ENCODE data around the gene MYOZ2.

DNA sequence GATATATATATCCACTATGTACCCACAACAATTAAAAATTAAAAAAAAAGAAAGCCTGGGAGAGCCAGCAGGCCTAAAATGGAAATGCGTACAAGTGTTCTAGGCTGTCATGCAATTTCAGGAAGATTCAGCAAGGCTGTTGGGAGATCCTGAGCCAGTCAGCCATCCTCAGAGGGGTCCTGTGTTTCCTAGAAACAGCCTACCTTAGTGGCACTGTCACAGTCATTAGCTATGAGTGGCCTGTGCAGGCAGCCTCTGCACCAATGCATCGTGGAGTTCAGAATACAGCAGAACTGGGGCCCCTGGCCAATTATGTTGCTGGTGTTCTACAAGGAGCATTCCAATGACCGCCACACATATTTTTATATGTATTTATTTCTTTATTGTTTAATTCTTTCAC lies 55.9 kb downstream of the MYOZ2 start:
- no peak for TF ChIP-seq POLR2A (IDR thresholded peaks at IDR 0.05)
- TF ChIP-seq, protein P1, sequence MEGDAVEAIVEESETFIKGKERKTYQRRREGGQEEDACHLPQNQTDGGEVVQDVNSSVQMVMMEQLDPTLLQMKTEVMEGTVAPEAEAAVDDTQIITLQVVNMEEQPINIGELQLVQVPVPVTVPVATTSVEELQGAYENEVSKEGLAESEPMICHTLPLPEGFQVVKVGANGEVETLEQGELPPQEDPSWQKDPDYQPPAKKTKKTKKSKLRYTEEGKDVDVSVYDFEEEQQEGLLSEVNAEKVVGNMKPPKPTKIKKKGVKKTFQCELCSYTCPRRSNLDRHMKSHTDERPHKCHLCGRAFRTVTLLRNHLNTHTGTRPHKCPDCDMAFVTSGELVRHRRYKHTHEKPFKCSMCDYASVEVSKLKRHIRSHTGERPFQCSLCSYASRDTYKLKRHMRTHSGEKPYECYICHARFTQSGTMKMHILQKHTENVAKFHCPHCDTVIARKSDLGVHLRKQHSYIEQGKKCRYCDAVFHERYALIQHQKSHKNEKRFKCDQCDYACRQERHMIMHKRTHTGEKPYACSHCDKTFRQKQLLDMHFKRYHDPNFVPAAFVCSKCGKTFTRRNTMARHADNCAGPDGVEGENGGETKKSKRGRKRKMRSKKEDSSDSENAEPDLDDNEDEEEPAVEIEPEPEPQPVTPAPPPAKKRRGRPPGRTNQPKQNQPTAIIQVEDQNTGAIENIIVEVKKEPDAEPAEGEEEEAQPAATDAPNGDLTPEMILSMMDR (IDR thresholded peaks at IDR 0.05): no peak
- TF ChIP-seq POLR2AphosphoS5 (IDR thresholded peaks at IDR 0.05): no peak
- no peak for TF ChIP-seq EP300 (IDR thresholded peaks at IDR 0.05)
